Fibroblast of villous mesenchyme (primary cell): ENCODE data around the gene TMEM121. TPM values are rescaled to one million over a fixed set of nuclear protein-coding genes. Genes with fewer than 3 reads are reported as not detected.
"Not testable (repeated sequence)": the region's sequence is repeated elsewhere in the genome, so short reads cannot be mapped to it uniquely, and the experiment has no call there.

Source experiments
- DNase-seq: peaks from one replicate; pipeline ENCODE4 v3.0.0-alpha.2; 2010; ENCODE audit warnings: low read depth
- H3K4me3 ChIP-seq: 2 replicates; pipeline ENCODE4 v1.5.1; 2011; ENCODE audit warnings: low read depth, mild to moderate bottlenecking, low read length
- CTCF ChIP-seq: IDR thresholded peaks from 2 replicates; pipeline ENCODE4 v1.5.1; 2012; ENCODE audit warnings: low read depth, mild to moderate bottlenecking, low read length; ENCODE audit not compliant: insufficient read depth
- total RNA-seq: library from RNA; depleted of rRNA; stranded (reverse); fragments of >200 nt; gene quantifications from 2 replicates; pipeline ENCODE4 v1.2.3, GENCODE V29; 2012

TMEM121 gene
- total RNA-seq, 1 donor, result 5.2 TPM

GRCh38 chr14:105561345-105561744 lies 35.0 kb downstream of the TMEM121 start:
- H3K4me3 ChIP-seq, result not testable (repeated sequence)

GRCh38 chr14:105562713-105563346 lies 36.4 kb downstream of the TMEM121 start:
- TF ChIP-seq CTCF, result no peak
- no peak for DNase-seq
- H3K4me3 ChIP-seq, result no peak overlapping the region

More at GRCh38 chr14:105561345-105561744, 35.0 kb downstream of the TMEM121 start:
- not testable (repeated sequence) for DNase-seq

- no peak for DNase-seq
- no peak overlapping the region for H3K4me3 ChIP-seq
- no peak for TF ChIP-seq CTCF
These were observed 37.0 kb downstream of the TMEM121 start for GRCh38 chr14:105563347-105563737.

- not testable (repeated sequence) for DNase-seq, H3K4me3 ChIP-seq
These were observed 38.2 kb downstream of the TMEM121 start for GRCh38 chr14:105564536-105564935.

GRCh38 chr14:105565185-105565919 lies 39.0 kb downstream of the TMEM121 start:
- H3K4me3 ChIP-seq, DNase-seq: not testable (repeated sequence)

GRCh38 chr14:105566248-105567163 lies 40.1 kb downstream of the TMEM121 start:
- H3K4me3 ChIP-seq, DNase-seq: not testable (repeated sequence)

- not testable (repeated sequence) for DNase-seq
These were observed 41.1 kb downstream of the TMEM121 start for GRCh38 chr14:105567164-105568103.

GRCh38 chr14:105568140-105568843 lies 41.9 kb downstream of the TMEM121 start:
- not testable (repeated sequence) for H3K4me3 ChIP-seq, DNase-seq

More at GRCh38 chr14:105567164-105568103, 41.1 kb downstream of the TMEM121 start:
- H3K4me3 ChIP-seq, result not testable (repeated sequence)
